Nephron progenitor cell (in vitro differentiated cells): ENCODE measurements around the gene SPN.
"Not testable (repeated sequence)": the region's sequence is repeated elsewhere in the genome, so short reads cannot be mapped to it uniquely, and the experiment has no call there.

Experiments
- DNase-seq: peaks from one replicate; pipeline ENCODE4 v3.0.0; 2021
- H3K27ac Mint-ChIP-seq: 2 replicates; pipeline ENCODE4 v1.8.0; 2021; ENCODE audit warnings: mild to moderate bottlenecking, moderate library complexity, mixed read lengths
- H3K27me3 Mint-ChIP-seq: 2 replicates; pipeline ENCODE4 v1.8.0; 2021; ENCODE audit warnings: mild to moderate bottlenecking, low read depth, mixed read lengths; ENCODE audit not compliant: poor library complexity
- H3K36me3 Mint-ChIP-seq: 2 replicates; pipeline ENCODE4 v1.8.0; 2021; ENCODE audit warnings: low read depth, mixed read lengths
- H3K4me1 Mint-ChIP-seq: 2 replicates; pipeline ENCODE4 v1.8.0; 2021; ENCODE audit warnings: mixed read lengths
- H3K4me3 Mint-ChIP-seq: 2 replicates; pipeline ENCODE4 v1.8.0; 2021; ENCODE audit warnings: mild to moderate bottlenecking, moderate library complexity, mixed read lengths
- H3K9me3 Mint-ChIP-seq: 2 replicates; pipeline ENCODE4 v1.8.0; 2021; ENCODE audit warnings: mild to moderate bottlenecking, moderate library complexity, mixed read lengths
- TF ChIP-seq, protein P1 (sequence below): fragments of 200-600 bp; sonication (generic); IDR thresholded peaks from 2 replicates; pipeline ENCODE4 v1.5.0; 2021; ENCODE audit warnings: antibody characterized with exemption

The SPN gene

DNA sequence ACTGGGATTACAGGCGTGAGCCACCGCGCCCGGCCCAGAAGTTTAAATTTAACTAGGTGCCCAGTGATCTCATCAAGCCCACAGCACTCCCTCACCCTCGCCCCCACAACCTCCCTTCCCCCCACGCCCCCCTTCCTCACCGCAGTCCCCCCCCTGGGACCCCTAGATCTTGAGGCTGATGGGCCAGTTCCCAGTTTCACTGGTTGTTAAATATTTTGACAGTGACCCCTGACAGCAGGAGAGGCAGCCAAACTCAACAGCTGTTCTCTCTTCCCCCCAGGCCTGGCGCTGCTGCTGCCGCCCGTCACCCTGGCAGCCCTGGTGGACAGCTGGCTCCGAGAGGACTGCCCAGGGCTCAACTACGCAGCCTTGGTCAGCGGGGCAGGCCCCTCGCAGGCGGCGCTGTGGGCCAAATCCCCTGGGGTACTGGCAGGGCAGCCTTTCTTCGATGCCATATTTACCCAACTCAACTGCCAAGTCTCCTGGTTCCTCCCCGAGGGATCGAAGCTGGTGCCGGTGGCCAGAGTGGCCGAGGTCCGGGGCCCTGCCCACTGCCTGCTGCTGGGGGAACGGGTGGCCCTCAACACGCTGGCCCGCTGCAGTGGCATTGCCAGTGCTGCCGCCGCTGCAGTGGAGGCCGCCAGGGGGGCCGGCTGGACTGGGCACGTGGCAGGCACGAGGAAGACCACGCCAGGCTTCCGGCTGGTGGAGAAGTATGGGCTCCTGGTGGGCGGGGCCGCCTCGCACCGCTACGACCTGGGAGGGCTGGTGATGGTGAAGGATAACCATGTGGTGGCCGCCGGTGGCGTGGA lies 31.5 kb downstream of the SPN start:
- H3K4me1 Mint-ChIP-seq: no peaks in the 10 kb centered on the region
- peaks cover 75% of the 10 kb centered on the region for H3K36me3 Mint-ChIP-seq
- peaks cover 47% of the 10 kb centered on the region for H3K9me3 Mint-ChIP-seq
- no peak overlapping the region for H3K4me3 Mint-ChIP-seq
- peak overlapping the region; percentile 57 for H3K27ac Mint-ChIP-seq
- no peak for DNase-seq
- H3K27me3 Mint-ChIP-seq: peaks cover 4% of the 10 kb centered on the region
- TF ChIP-seq, protein P1, sequence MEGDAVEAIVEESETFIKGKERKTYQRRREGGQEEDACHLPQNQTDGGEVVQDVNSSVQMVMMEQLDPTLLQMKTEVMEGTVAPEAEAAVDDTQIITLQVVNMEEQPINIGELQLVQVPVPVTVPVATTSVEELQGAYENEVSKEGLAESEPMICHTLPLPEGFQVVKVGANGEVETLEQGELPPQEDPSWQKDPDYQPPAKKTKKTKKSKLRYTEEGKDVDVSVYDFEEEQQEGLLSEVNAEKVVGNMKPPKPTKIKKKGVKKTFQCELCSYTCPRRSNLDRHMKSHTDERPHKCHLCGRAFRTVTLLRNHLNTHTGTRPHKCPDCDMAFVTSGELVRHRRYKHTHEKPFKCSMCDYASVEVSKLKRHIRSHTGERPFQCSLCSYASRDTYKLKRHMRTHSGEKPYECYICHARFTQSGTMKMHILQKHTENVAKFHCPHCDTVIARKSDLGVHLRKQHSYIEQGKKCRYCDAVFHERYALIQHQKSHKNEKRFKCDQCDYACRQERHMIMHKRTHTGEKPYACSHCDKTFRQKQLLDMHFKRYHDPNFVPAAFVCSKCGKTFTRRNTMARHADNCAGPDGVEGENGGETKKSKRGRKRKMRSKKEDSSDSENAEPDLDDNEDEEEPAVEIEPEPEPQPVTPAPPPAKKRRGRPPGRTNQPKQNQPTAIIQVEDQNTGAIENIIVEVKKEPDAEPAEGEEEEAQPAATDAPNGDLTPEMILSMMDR: no peak

DNA sequence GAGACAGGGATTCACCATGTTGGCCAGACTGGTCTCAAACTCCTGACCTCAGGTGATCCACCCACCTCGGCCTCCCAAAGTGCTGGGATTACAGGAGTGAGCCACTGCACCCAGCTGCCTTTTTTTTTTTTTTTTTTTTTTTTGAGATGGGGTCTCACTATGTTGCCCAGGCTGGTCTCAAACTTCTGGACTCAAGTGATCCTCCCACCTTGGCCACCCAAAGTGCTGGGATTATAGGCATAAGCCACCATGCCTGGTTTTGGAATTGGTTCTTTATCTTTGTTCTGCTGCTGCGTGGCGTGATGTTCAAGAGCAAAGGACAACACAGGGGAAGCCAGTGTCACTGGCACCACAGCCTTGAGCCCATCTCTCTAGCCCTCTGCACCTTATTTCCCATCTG lies 32.6 kb downstream of the SPN start:
- peaks cover 67% of the 10 kb centered on the region for H3K36me3 Mint-ChIP-seq

DNA sequence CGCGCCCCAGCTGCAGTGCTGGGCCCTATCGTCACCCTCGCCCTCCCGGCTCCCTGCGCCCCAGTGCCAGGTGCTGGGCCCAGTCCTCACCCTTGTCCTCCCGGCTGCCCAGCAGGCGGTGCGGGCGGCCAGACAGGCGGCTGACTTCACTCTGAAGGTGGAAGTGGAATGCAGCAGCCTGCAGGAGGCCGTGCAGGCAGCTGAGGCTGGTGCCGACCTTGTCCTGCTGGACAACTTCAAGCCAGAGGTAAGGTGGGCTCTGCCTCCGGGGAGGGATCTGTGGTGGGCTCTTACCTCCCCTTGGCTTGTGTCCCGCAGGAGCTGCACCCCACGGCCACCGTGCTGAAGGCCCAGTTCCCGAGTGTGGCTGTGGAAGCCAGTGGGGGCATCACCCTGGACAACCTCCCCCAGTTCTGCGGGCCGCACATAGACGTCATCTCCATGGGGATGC lies 33.9 kb downstream of the SPN start:
- peaks cover 4% of the 10 kb centered on the region for H3K27me3 Mint-ChIP-seq
- H3K27ac Mint-ChIP-seq: no peak overlapping the region
- TF ChIP-seq, protein P1: no peak
- no peak overlapping the region for H3K4me3 Mint-ChIP-seq
- H3K4me1 Mint-ChIP-seq: peaks cover 15% of the 10 kb centered on the region
- H3K36me3 Mint-ChIP-seq: peaks cover 57% of the 10 kb centered on the region
- DNase-seq: no peak
- peaks cover 41% of the 10 kb centered on the region for H3K9me3 Mint-ChIP-seq

More for the DNA sequence above, 32.6 kb downstream of the SPN start:
- not testable (repeated sequence) for H3K4me1 Mint-ChIP-seq, H3K4me3 Mint-ChIP-seq, H3K27me3 Mint-ChIP-seq, DNase-seq
- peaks cover 42% of the 10 kb centered on the region for H3K9me3 Mint-ChIP-seq
- peak overlapping the region; percentile 54 for H3K27ac Mint-ChIP-seq

DNA sequence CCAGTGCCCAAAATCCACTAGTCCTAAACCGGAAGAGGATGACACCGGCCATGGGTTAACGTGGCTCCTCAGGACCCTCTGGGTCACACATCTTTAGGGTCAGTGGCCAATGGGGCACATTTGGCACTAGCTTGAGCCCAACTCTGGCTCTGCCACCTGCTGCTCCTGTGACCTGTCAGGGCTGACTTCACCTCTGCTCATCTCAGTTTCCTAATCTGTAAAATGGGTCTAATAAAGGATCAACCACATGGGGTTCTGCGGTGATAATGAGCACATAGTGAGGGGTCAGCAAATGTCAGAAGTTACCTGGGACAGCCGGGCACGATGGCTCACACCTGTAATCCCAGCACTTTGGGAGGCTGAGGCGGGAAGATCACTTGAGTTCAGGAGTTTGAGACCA lies 34.3 kb downstream of the SPN start:
- TF ChIP-seq, protein P1: no peak
- peaks cover 4% of the 10 kb centered on the region for H3K27me3 Mint-ChIP-seq
- DNase-seq: no peak
- H3K27ac Mint-ChIP-seq: no peak overlapping the region
- peaks cover 41% of the 10 kb centered on the region for H3K9me3 Mint-ChIP-seq
- peaks cover 55% of the 10 kb centered on the region for H3K36me3 Mint-ChIP-seq
- H3K4me1 Mint-ChIP-seq: peaks cover 20% of the 10 kb centered on the region
- no peak overlapping the region for H3K4me3 Mint-ChIP-seq

DNA sequence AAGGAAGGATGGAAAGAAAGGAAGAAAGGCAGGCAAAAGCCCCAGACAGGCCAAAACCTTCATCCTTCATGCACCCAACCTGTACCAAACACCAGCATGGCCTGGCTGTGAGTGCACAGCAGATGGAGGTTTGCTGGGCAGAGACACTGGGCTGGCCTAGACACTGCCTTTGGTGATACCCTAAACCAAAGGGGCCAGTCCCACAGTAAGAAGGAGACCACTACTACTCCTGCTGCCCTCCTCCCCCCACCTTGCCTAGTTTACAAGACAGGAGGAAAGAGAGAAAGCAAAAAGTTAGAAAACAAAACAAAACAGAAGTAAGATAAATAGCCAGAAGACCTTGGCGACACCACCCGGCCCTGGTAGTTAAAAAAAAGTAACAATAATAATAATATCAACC lies 35.0 kb downstream of the SPN start:
- Mint-ChIP-seq H3K36me3 (peaks cover 50% of the 10 kb centered on the region), H3K27ac (no peak overlapping the region), H3K27me3 (peaks cover 4% of the 10 kb centered on the region), H3K9me3 (peaks cover 40% of the 10 kb centered on the region), H3K4me1 (peaks cover 27% of the 10 kb centered on the region), H3K4me3 (no peak overlapping the region)
- DNase-seq: no peak
- TF ChIP-seq, protein P1: no peak

DNA sequence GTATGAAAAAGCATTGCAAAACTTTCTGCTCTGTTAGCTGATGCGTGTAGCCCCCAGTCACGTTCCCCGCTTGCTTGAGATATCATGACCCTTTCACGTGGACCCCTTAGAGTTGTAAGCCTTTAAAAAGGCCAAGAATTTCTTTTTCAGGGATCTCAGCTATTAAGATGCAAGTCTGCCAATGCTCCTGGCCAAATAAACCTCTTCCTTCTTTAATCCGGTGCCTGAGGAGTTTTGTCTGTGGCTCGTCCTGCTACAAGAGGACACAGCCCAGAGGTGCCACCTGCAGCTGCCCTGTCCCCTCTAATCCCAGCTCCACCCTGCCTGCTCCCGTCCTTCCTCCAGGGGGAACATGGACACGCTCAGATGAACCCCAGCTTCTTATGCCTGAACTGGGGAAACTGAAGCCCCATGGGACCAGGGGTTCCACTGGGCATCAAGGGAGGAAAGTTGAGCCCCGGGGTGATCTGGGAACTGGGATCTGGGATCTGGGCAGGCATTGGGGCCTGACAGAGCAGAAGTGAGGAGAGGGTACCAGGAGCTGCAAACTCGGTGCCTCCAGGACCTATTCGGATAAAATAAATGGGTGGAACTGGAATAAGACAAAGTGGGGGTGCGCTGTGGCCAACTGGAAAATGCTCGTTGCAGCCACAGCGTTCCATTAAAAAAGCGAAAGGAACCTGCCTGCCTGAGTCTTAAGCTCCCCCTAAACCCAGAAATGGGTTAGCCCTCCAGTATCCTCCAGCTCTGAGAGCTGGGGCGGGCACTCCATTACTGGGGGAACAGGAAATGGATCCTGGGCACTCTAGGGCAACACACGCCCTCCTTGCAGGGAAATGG lies 35.7 kb downstream of the SPN start:
- Mint-ChIP-seq H3K4me1 (peaks cover 27% of the 10 kb centered on the region), H3K36me3 (peaks cover 47% of the 10 kb centered on the region), H3K4me3 (no peak overlapping the region), H3K27me3 (peaks cover 4% of the 10 kb centered on the region), H3K27ac (no peak overlapping the region), H3K9me3 (peaks cover 38% of the 10 kb centered on the region)
- TF ChIP-seq, protein P1: no peak
- DNase-seq: no peak
